Neuronal stem cell (in vitro differentiated cells): ENCODE results near the gene WNT3.

Source experiments
- DNase-seq: peaks from one replicate; pipeline ENCODE4 v3.0.0-alpha.2; 2013; ENCODE audit warnings: low spot score
- H2AFZ ChIP-seq: one replicate; pipeline ENCODE4 v1.6.1; 2013; ENCODE audit warnings: mild to moderate bottlenecking, low read length, inconsistent platforms
- H2AK5ac ChIP-seq: 2 replicates; pipeline ENCODE4 v1.6.1; 2013; ENCODE audit warnings: low read depth, mild to moderate bottlenecking, inconsistent platforms, low read length, moderate library complexity, mixed read lengths
- H2BK120ac ChIP-seq: 2 replicates; pipeline ENCODE4 v1.6.1; 2013; ENCODE audit warnings: low read depth, mild to moderate bottlenecking, inconsistent platforms, low read length, moderate library complexity, mixed read lengths
- H2BK12ac ChIP-seq: one replicate; pipeline ENCODE4 v1.6.1; 2013; ENCODE audit warnings: low read length, inconsistent platforms
- H2BK15ac ChIP-seq: 2 replicates; pipeline ENCODE4 v1.6.1; 2013; ENCODE audit warnings: mild to moderate bottlenecking, low read length, inconsistent platforms, mixed read lengths
- H2BK5ac ChIP-seq: one replicate; pipeline ENCODE4 v1.6.1; 2013; ENCODE audit warnings: inconsistent platforms, mild to moderate bottlenecking, low read length, moderate library complexity
- H3K14ac ChIP-seq: one replicate; pipeline ENCODE4 v1.6.1; 2013; ENCODE audit warnings: low read length, inconsistent platforms
- H3K18ac ChIP-seq: 2 replicates; pipeline ENCODE4 v1.6.1; 2013; ENCODE audit warnings: low read length, inconsistent platforms
- H3K23ac ChIP-seq: 2 replicates; pipeline ENCODE4 v1.6.1; 2013; ENCODE audit warnings: low read depth, mild to moderate bottlenecking, mixed read lengths, low read length, inconsistent platforms; ENCODE audit not compliant: poor library complexity
- H3K27ac ChIP-seq: replicated peaks from 3 replicates; pipeline ENCODE4 v1.5.1; 2013; ENCODE audit warnings: low read length, inconsistent platforms
- H3K27me3 ChIP-seq, 3 experiments: 2 replicates each; pipeline ENCODE4 v1.6.1; 2013; ENCODE audit warnings: low read length in 3 of 3, mild to moderate bottlenecking in 2 of 3, inconsistent platforms in 1 of 3, low read depth in 1 of 3, mixed read lengths in 1 of 3, moderate library complexity in 1 of 3; ENCODE audit not compliant: control insufficient read depth in 3 of 3, insufficient read depth in 3 of 3
- H3K36me3 ChIP-seq, 2 donors: replicated peaks in 1 of 2; 2 replicates each; pipeline ENCODE4 v1.6.1; 2013; ENCODE audit warnings: low read length in 2 of 2; ENCODE audit not compliant: control insufficient read depth in 2 of 2, insufficient read depth in 2 of 2
- H3K4ac ChIP-seq: 2 replicates; pipeline ENCODE4 v1.6.1; 2013; ENCODE audit warnings: inconsistent platforms, mild to moderate bottlenecking, low read length, moderate library complexity
- H3K4me1 ChIP-seq, 2 donors: 1 replicate in 1 of 2; 2 replicates in 1 of 2; pipeline ENCODE4 v1.6.1; 2013; ENCODE audit warnings: low read length in 2 of 2, low read depth in 1 of 2; ENCODE audit not compliant: control insufficient read depth in 2 of 2, insufficient read depth in 1 of 2
- H3K4me2 ChIP-seq: one replicate; pipeline ENCODE4 v1.6.1; 2013; ENCODE audit warnings: mild to moderate bottlenecking, low read length, inconsistent platforms; ENCODE audit not compliant: insufficient read depth, poor library complexity, severe bottlenecking
- H3K4me3 ChIP-seq, 2 donors: 2 replicates each; pipeline ENCODE4 v1.5.1; 2013; ENCODE audit warnings: low read length in 2 of 2, mild to moderate bottlenecking in 2 of 2, inconsistent platforms in 1 of 2, moderate library complexity in 1 of 2
- H3K79me1 ChIP-seq: one replicate; pipeline ENCODE4 v1.6.1; 2013; ENCODE audit warnings: low read depth, mild to moderate bottlenecking, inconsistent platforms, low read length, moderate library complexity
- H3K9ac ChIP-seq: one replicate; pipeline ENCODE4 v1.6.1; 2013; ENCODE audit warnings: mild to moderate bottlenecking, low read depth, low read length, inconsistent platforms; ENCODE audit not compliant: poor library complexity
- H3K9me3 ChIP-seq, 2 donors: replicated peaks in 1 of 2; 2 replicates each; pipeline versions ENCODE3 to v1.6.1; 2013; ENCODE audit warnings: low read length in 2 of 2, mild to moderate bottlenecking in 2 of 2, inconsistent platforms in 1 of 2, low read depth in 1 of 2, mixed read lengths in 1 of 2, moderate library complexity in 1 of 2; ENCODE audit not compliant: control insufficient read depth in 2 of 2, insufficient read depth in 1 of 2
- H4K8ac ChIP-seq: one replicate; pipeline ENCODE4 v1.6.1; 2013; ENCODE audit warnings: low read depth, mild to moderate bottlenecking, inconsistent platforms, low read length, moderate library complexity
- H4K91ac ChIP-seq: one replicate; pipeline ENCODE4 v1.6.1; 2013; ENCODE audit warnings: low read length, low read depth, mild to moderate bottlenecking, inconsistent platforms; ENCODE audit not compliant: poor library complexity
- WGBS, 2 donors: extraction: QIAGEN DNeasy Blood & Tissue Kit; methylation state at CpG; one replicate each; pipeline ENCODE4 v1.1.7; 2013; ENCODE audit warnings: missing lambda C conversion rate in 2 of 2, mixed read lengths in 1 of 2; ENCODE audit not compliant: insufficient read length in 2 of 2, insufficient replicate concordance in 1 of 2; ENCODE audit errors: extremely low coverage in 2 of 2; 5-methylcytosine and 5-hydroxymethylcytosine counted together

WNT3 gene

DNA sequence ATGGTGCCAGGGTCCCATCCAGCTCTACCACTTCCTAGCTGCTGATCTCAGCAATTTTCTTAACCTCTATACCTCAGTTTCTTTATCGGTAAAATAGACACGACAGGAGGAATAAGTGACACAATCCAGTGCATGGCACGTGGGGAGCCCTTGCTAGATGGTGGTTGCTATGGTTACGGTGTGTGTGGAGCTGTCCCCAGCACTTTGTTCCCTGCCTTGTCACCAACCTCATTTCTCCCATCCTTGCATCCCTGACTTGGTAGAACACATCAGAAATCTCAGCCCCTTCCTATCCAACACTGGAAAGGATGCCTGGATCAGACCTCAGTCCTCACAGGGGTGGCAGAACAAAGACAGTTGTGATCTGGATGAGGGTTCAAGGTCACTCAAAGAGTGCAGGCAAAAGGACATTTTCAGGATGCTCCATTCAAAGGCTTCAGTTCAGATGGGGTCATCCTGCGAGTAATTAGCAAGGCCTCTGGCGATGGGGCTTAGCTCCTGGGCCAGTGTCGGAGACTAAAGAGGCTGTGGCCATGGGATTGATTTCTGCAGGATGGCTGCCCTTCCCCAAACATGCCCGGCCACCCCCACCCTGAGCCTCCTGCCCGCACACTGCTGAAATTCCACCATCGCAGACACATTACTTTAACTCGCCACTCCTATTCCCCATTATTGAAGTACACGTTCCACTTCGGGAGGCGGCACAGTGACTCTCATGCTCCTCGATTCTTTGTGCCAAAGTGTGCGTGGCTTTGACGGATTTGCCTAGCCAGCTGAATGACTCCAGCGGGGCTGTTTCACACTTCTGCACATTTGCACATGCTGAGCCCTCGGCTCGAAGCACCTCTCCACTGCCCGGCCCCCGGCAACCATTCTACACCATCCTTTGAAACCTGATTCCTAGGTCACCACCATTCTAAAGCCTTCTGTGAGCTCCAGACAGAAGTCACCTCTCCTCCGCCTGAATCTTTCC is 40.3 kb downstream of the WNT3 start:
- H2AK5ac ChIP-seq = no peak overlapping the region
- H3K4ac ChIP-seq = no peak overlapping the region
- no peaks in the 10 kb centered on the region for H3K79me1 ChIP-seq
- no peak overlapping the region for H3K27ac ChIP-seq
- no peak overlapping the region for H4K8ac ChIP-seq
- H2BK12ac ChIP-seq = no peak overlapping the region
- WGBS, 2 donors = no CpG with 5 or more reads among the region's 23 CpGs
- no peak overlapping the region for H3K18ac ChIP-seq
- no peak for DNase-seq
- no peak overlapping the region for H2BK120ac ChIP-seq
- H2AFZ ChIP-seq = no peak overlapping the region
- H3K9ac ChIP-seq = no peak overlapping the region
- H2BK15ac ChIP-seq = no peak overlapping the region
- H3K9me3 ChIP-seq = no peaks in the 10 kb centered on the region
- no peak overlapping the region for H4K91ac ChIP-seq
- no peak overlapping the region for H3K4me3 ChIP-seq
- no peak overlapping the region for H2BK5ac ChIP-seq
- no peak overlapping the region for H3K14ac ChIP-seq
- peaks cover 0 to 5% of the 10 kb centered on the region in 2 donors for H3K36me3 ChIP-seq
- H3K4me2 ChIP-seq = no peak overlapping the region
- H3K27me3 ChIP-seq = peaks cover 0 to 14% (median 0%) of the 10 kb centered on the region in 3 experiments
- H3K4me1 ChIP-seq = peaks cover 7 to 15% of the 10 kb centered on the region in 2 donors
- no peak overlapping the region for H3K23ac ChIP-seq

DNA sequence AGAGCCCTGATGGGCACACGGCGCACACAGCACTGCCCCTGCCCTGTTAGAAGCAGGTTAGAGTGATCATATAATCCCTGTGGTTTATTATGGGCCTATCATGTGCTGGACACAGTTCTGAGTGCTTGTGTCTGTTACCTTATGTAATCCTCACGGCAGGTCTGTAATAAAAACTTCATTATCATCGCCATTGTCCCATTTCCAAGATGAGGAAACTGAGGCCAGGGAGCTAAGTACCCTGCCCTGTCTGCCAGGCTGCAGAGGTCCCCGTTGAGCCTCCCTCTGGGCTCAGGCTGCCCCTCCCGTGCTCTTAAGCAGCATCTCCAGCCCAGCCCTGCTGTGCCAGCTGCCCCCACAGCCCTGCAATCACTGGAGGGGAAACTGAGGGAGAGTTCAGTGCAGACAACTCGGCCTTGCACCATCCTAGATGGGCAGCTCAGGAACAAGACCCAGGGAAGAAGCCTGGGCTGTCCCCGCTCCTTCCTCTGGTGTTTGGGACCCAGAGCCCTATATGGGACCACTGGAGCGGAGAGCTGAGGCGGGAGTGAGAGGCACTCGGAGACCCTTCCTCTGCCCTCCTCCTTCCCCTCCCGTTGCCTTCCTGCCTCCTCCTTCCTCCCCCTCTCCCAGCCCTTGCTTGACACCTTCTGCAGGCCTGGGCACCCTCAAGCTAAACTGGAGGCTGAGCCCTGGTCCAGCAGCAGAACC is 42.0 kb downstream of the WNT3 start:
- DNase-seq = no peak
- WGBS, 2 donors = no CpG with 5 or more reads among the region's 12 CpGs
- peak overlapping the region; percentile 70 for H3K18ac ChIP-seq

DNA sequence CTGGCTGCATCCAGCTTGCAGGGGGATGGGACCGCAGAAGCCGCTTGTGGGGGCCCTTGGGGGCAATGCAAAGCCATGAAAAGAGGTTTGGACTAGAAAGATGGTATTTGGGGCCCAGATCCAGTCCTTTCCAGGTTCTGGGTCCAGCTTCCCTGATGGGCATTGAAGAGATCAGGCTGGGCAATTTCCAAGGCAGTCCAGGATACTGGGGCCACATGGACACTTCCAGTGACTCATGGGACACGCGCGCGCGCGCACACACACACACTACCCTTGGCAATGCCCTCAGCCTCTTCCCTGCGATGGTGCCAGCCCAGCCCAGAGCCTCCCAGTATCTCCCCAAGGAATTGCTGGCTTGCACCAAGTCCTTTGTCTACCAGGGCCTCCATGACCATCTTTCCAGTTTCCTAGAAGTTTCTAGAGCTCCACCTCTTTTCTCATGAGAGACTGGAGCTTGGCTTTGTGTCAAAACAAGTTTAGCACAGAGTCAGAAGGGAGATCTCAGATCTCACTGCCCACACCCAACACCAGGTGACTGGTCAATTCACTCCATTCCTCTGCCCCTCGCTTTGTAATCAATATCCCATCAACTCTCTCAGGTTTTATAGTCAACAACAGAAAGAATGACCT is 44.3 kb downstream of the WNT3 start:
- no peak overlapping the region for H3K14ac ChIP-seq
- no peak overlapping the region for H2BK120ac ChIP-seq
- peaks cover 0 to 12% of the 10 kb centered on the region in 2 donors for H3K36me3 ChIP-seq
- H3K27me3 ChIP-seq = peaks cover 0 to 27% (median 0%) of the 10 kb centered on the region in 3 experiments
- no peak overlapping the region for H2BK5ac ChIP-seq
- no peak overlapping the region for H4K91ac ChIP-seq
- no CpG with 5 or more reads among the region's 10 CpGs for WGBS, 2 donors
- no peak overlapping the region for H4K8ac ChIP-seq
- H3K4me3 ChIP-seq = no peak overlapping the region
- H3K4me1 ChIP-seq = peaks cover 18 to 26% of the 10 kb centered on the region in 2 donors
- H3K18ac ChIP-seq = no peak overlapping the region
- H2BK15ac ChIP-seq = peak overlapping the region; percentile 38
- H3K4me2 ChIP-seq = no peak overlapping the region
- peak overlapping the region; percentile 60 for H2AK5ac ChIP-seq
- no peak overlapping the region for H3K4ac ChIP-seq
- no peak overlapping the region for H3K27ac ChIP-seq
- no peak overlapping the region for H2AFZ ChIP-seq
- no peak overlapping the region for H3K9ac ChIP-seq
- H2BK12ac ChIP-seq = no peak overlapping the region
- H3K79me1 ChIP-seq = peaks cover 2% of the 10 kb centered on the region
- DNase-seq = no peak
- no peaks in the 10 kb centered on the region for H3K9me3 ChIP-seq
- no peak overlapping the region for H3K23ac ChIP-seq

More for the DNA sequence above, 42.0 kb downstream of the WNT3 start:
- H3K79me1 ChIP-seq = peaks cover 2% of the 10 kb centered on the region
- H2AK5ac ChIP-seq = peak overlapping the region; percentile 17
- H2BK15ac ChIP-seq = peak overlapping the region; percentile 88
- H3K23ac ChIP-seq = no peak overlapping the region
- no peak overlapping the region for H2BK12ac ChIP-seq
- H3K4me2 ChIP-seq = no peak overlapping the region
- peaks cover 16 to 18% of the 10 kb centered on the region in 2 donors for H3K4me1 ChIP-seq
- H3K27ac ChIP-seq = no peak overlapping the region
- H3K9me3 ChIP-seq = no peaks in the 10 kb centered on the region
- peaks cover 0 to 6% of the 10 kb centered on the region in 2 donors for H3K36me3 ChIP-seq
- no peak overlapping the region for H4K8ac ChIP-seq
- H3K4ac ChIP-seq = no peak overlapping the region
- H3K4me3 ChIP-seq = no peak overlapping the region
- H2BK120ac ChIP-seq = no peak overlapping the region
- H3K9ac ChIP-seq = peak overlapping the region; percentile 50
- H4K91ac ChIP-seq = no peak overlapping the region
- no peak overlapping the region for H2AFZ ChIP-seq
- H2BK5ac ChIP-seq = peak overlapping the region; percentile 14
- no peak overlapping the region for H3K14ac ChIP-seq
- H3K27me3 ChIP-seq = peaks cover 0 to 23% (median 0%) of the 10 kb centered on the region in 3 experiments
